HFF-Myc (cell line): ENCODE measurements around the gene RAB7A.

Experiments used
- DNase-seq: peaks from one replicate; pipeline ENCODE4 v3.0.0-alpha.2; 2011; ENCODE audit warnings: low read depth; ENCODE audit errors: extremely low read depth
- H3K4me3 ChIP-seq: replicated peaks from 2 replicates; pipeline ENCODE4 v1.5.1; 2011; ENCODE audit warnings: low read depth, mild to moderate bottlenecking, control low read depth, low read length
- TF ChIP-seq, protein P1 (sequence below): IDR thresholded peaks from 2 replicates; pipeline ENCODE4 v1.5.1; 2012; ENCODE audit warnings: mild to moderate bottlenecking, low read depth, low read length, control low read depth; ENCODE audit errors: missing control alignments

The RAB7A gene

GRCh38 chr3:128686465-128686864 is 39.5 kb upstream of the RAB7A start:
- TF ChIP-seq, protein P1, sequence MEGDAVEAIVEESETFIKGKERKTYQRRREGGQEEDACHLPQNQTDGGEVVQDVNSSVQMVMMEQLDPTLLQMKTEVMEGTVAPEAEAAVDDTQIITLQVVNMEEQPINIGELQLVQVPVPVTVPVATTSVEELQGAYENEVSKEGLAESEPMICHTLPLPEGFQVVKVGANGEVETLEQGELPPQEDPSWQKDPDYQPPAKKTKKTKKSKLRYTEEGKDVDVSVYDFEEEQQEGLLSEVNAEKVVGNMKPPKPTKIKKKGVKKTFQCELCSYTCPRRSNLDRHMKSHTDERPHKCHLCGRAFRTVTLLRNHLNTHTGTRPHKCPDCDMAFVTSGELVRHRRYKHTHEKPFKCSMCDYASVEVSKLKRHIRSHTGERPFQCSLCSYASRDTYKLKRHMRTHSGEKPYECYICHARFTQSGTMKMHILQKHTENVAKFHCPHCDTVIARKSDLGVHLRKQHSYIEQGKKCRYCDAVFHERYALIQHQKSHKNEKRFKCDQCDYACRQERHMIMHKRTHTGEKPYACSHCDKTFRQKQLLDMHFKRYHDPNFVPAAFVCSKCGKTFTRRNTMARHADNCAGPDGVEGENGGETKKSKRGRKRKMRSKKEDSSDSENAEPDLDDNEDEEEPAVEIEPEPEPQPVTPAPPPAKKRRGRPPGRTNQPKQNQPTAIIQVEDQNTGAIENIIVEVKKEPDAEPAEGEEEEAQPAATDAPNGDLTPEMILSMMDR, result no peak
- no peak overlapping the region for H3K4me3 ChIP-seq
- no peak for DNase-seq

DNA sequence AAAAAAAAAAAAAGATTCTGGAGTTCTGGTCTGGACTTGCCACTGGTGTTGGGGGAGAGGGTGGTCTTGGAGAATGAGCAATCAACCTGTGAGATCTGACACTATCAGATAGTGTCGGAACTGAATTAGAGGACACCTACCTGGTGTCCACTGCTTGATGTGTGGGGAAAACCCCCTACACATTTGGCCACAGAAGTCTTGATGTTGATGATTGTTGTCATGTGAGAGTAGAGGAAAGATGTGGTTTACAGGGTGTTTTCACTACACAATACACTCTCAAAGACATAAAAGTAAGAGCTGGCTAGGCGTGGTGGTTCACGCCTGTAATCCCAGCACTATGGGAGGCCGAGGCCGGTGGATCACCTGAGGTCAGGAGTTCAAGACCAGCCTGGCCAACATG is 36.9 kb upstream of the RAB7A start:
- TF ChIP-seq, protein P1, result no peak
- no peak overlapping the region for H3K4me3 ChIP-seq
- DNase-seq, result no peak

DNA sequence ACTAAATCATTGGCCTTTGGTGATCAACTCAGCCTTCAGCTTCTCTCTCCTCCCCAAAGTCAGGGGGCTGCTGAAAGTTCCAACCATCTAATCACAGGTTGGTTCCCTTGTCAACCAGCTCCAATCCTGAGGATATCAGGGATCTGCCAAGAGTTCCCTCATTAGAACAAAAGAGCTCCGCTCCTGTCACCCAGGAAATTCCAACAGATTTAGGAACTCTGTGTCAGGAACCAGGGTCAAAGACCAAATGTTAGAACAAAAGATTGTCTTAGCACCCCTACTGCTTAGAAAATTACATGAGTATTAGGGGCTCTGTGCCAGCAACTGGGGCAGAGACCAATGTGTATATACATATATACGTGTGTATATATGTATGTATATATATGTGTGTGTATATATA is 32.3 kb upstream of the RAB7A start:
- no peak for DNase-seq
- TF ChIP-seq, protein P1, result no peak
- no peak overlapping the region for H3K4me3 ChIP-seq

DNA sequence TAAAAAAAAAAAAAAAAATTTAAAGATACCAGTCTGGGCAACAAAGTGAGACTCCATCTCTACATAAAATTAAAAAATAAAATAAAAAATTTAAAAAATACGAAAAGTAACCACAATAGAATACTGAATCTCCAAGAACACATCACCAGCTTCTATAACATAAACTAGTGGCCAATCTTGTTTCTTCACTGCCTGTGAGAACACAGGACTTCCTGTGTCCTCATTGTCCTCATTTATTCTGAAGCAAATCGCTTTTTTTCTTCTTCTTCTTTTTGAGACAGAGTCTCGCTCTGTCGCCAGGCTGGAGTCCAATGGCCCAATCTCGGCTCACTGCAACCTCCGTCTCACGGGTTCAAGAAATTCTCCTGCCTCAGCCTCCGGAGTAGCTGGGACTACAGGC is 28.6 kb upstream of the RAB7A start:
- DNase-seq, result no peak
- no peak overlapping the region for H3K4me3 ChIP-seq
- TF ChIP-seq, protein P1, result no peak

DNA sequence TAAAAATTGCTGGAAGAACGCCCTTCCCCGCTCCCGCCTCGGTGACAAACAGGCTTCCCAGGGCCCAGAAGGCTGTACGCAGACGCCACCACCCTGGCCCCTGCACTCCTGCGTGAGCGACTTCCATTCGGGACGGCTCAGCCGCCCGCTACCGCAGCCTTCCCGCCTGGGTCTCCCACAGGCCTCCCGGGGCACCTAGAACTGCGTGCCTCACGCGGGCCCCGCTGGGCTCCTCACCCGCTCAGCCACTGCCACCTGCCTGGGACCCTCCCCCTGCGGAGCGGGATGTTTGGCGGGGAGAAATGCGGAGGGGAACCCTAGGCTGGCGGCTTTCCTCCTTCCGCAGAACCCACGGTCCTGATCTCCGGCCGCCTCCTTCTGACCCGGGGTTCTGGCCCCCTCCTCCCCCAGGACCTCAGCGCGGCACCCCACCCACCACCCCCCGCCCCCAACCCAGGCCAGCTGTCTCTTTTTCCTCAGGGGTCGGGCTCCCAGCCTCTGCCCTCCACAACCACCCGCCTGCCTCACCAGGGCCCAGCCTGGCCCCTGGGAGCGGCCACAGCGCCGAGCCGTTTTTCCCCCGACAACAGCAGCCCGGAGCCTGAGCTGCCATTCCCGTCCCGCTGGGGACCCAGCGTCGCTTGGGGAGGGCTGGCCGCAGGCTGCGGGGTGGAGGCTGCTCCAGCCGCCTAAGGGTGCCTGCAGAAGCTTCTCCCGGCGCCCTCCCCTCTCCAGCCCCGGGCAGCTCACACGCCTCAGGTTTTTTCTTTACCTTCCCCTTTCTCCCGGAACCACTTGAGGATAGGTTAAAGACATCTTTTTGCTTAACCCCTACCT is 27.6 kb upstream of the RAB7A start:
- peak overlapping the region; percentile 33 for H3K4me3 ChIP-seq
- no peak for DNase-seq
- TF ChIP-seq, protein P1, result no peak

DNA sequence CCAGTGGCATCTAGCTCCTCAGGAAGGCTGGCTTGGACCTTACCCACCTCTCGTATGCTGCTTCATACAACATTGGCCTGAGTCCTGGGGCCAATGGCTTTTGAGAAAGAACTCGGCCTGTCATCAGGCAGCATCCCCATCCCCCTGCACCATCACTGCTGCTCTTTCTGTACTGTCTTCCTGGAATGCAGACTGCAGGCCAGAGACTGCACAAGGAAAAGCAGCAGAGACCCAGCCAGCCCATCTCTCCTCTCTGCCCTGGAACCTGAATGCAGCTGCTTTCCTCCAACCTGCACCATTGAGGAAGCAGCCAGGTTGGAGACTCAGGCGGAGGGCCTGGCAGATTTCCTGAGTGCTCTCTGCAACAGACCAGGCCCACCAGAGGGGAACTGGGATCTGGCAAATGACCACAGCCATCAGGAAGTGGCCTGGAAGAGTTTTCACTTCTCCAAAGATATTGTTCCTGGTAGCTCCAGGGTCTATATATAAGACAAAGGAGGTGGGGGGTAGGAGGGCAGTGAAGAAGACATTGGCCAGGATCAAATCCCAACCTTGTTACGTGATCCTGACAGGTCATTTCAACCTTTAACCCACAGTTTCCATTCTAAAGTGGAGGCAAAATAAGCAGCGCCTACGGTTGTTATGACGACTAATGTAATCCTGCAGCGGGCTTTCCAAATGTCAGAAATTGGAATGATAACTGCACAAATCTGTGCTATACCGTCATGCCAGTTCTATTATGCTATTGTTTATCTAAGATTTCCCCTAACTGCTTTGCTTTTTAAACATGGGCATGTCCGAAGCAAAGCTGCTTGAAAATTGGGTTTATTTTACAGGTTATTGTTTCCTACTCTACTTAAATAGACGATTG is 24.4 kb upstream of the RAB7A start:
- no peak overlapping the region for H3K4me3 ChIP-seq
- DNase-seq, result no peak
- TF ChIP-seq, protein P1, result no peak
